Right ventricle myocardium inferior (tissue), 1 donor: Measurements from ENCODE around the gene DAPK1. TPM values are rescaled to one million over a fixed set of nuclear protein-coding genes. Genes with fewer than 3 reads are reported as not detected.
"Not testable (repeated sequence)": the region's sequence is repeated elsewhere in the genome, so short reads cannot be mapped to it uniquely, and the experiment has no call there.

Experiments
- ATAC-seq: fragments of 200-7000 bp; cut with Tn5 transposase; one replicate; pipeline ENCODE4 v1.9.1; 2020; ENCODE audit warnings: mild to moderate bottlenecking, moderate library complexity
- DNase-seq: peaks from one replicate; pipeline ENCODE4 v3.0.0; 2021; ENCODE audit errors: missing footprints
- intact Hi-C: fragments of 100-400 bp; cut with DNase I; formaldehyde crosslinking; loops from one replicate; pipeline ENCODE4 v1.11.0; 2022
- total RNA-seq: library from RNA; stranded (reverse); fragmentation: NEBNext Ultra II Directional; extraction: Animal tissue kit (Norgen Biotek cat#: 25700); gene quantifications from one replicate; pipeline ENCODE4 v1.2.1, GENCODE V29; 2021
- donor health status: DM: no; HTN: yes; CAD: no; lungs with severe emphysema.

The DAPK1 gene
- total RNA-seq, 1 donor from 2014 or later = 6.3 TPM

DNA sequence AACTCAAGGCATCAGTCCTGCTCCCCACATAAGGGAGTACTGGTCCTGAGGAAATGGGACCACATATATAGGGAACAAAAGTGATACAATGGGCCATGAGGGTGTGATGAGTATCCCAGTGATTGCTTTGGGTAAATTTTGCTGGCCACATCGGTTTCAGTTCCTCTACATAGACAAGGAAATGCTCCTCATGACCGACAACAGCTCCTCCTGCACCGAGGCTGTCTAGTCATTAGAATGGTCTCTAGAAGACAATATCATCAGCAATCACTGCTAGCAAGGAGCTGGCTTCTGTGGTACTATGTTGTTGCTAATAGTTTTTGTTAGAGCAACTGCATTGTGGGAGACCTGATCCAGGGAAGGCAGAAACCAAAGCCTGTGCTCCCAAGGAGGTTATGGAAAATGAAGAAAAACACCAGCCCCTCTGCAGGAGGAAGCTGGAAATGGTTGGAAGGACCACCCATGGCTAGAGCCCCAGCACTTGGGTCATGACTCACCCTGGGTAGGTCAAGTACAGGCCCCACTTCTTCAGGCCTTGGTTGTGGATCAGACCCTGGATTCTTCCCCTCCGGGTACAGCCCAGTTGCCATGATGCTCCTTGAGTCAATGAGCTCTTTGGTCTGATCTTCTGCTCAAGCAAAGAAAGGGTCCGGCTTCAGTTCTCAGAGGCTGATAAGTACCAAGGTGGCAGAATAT is 224.9 kb downstream of the DAPK1 start:
- ATAC-seq (no peak), DNase-seq (no peak)
- intact Hi-C loops = no loop called here

DNA sequence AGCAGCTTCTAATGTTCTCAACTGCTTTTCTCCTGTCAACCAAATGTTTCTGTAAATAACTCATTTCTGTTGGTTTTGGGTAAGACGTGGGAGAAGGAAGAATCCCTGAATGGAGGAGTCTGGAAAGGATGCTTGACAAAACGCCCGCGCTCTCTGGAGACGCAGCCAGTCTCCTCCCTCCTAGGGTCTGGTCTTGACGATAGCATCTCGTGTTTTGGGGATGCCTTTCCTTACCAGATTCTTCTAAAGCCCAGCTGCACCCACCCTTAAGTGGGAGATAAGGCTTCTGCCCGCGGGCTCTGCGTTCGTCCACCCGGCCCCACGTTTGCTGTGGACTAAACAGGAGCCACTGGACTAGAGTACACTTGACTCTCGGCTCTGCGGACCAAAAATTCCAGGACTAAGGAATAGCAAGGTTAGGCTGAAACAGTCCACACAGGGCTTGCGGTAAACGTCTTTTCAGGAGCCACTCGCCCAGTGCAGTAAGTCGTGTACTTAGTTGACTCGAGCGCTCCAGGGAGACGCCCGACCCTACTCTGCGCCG is 227.8 kb downstream of the DAPK1 start:
- DNase-seq = no peak
- intact Hi-C loops = loop anchor here (5.0 kb wide), 1 partner anchor 43 kb away; no protein-coding TSS in a partner anchor
- peak; percentile 16 for ATAC-seq

DNA sequence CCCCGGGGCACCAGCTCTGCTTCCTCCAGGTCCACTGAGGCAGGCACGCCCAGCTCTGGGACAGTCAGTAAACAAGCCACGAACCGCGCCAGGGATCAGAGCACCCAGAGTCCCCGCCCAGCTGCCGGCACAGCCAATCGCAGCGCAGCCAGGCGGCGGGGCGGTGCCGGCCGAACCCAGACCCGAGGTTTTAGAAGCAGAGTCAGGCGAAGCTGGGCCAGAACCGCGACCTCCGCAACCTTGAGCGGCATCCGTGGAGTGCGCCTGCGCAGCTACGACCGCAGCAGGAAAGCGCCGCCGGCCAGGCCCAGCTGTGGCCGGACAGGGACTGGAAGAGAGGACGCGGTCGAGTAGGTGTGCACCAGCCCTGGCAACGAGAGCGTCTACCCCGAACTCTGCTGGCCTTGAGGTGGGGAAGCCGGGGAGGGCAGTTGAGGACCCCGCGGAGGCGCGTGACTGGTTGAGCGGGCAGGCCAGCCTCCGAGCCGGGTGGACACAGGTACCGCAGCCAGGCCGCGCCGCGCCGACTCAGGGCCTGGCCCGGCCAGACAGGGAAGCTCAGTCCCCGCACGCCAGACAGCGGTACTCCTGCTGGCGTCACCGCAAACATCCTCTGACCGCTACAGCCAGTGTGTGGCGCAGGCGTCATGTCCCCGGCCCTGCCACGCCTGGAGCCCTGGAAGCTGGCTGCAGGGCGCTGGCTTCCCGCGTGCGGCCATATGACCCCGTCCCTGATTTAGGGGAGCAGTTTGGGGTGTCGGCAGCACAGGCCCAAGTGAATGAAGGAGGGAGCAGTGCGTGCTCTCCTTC is 228.4 kb downstream of the DAPK1 start, which contains the start of gene CTSL:
Gene CTSL (plus strand): TSS at position 220 of the 810 bp plus-strand sequence. CDS start 1,485 bp downstream, outside the sequence.
- intact Hi-C loops = loop anchor here (5.0 kb wide), 1 partner anchor 44 kb away; no protein-coding TSS in a partner anchor
- ATAC-seq (peak; percentile 98), DNase-seq (peak; percentile 96)

DNA sequence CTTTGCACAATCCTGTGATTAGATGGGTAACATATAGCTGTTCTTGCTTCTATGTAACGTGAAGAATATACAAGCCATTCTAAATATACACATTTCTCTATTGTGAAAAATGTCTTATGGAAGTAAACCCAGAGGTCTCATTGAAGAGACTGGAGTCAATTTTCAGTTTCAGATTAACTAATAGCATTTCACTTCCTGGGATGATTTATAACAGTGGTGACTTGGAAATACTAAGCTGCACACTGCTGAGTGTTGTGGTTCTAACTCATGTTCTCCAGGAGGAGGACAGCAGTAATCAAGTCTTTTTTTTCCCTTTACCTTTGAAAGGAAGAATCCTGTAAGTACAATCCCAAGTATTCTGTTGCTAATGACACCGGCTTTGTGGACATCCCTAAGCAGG is 231.6 kb downstream of the DAPK1 start:
- no peak for ATAC-seq
- intact Hi-C loops = loop anchor here (5.0 kb wide), 1 partner anchor 47 kb away; no protein-coding TSS in a partner anchor
- DNase-seq = no peak

DNA sequence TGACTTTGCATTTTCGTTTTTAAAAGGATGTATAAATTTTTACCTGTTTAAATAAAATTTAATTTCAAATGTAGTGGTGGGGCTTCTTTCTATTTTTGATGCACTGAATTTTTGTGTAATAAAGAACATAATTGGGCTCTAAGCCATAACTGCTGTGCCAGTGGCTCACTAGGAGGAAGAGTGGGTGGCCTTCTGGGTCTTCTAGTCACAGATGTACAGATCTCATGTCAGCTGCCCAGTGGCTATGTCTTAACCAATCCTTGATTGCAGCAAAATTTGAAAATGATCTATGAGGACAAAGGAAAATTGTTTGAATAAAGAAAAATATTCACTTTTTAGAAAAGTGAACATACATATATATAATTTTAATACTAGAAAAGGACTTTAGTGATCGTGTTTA is 233.7 kb downstream of the DAPK1 start:
- intact Hi-C loops = no loop called here
- ATAC-seq (no peak), DNase-seq (no peak)

DNA sequence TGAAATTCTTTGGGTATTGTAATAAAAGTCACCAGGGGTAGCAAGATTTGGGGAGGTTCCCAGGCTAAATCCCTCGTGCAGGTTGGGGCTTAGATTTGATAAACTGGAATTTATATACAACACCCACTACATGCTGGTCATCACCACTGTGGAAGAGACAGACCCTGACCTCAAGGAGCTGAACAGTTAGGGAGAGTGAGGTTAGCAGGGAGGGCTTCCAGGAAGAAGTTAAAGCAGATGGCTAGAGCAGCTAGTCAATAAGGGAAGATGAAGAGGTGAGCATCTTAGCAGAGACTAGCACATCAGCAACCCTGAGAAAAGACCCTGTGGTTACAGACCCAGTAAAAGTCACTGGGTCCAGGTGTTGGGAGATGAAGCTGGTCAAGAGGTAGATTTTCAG is 234.7 kb downstream of the DAPK1 start:
- intact Hi-C loops = no loop called here
- ATAC-seq (peak; percentile 20), DNase-seq (no peak)

DNA sequence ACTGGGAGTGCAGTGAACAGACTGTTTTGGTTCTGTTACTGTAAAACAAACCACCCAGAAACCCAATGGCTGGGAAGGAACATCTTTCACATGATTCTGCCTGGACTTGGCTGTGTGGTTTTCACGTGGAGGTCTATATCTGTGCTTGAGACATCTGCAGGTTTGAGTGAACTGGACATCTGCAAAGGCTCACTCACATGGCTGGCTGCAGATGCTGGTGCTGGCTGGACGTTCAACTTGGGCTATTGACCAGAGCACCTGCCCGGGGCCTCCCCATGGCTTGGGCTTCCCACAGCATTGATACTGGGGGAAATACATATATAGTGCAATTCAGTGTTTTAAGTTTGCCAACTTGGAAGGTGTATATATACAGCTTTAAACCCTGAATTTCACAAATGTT is 235.1 kb downstream of the DAPK1 start:
- DNase-seq = no peak
- intact Hi-C loops = no loop called here
- no peak for ATAC-seq

DNA sequence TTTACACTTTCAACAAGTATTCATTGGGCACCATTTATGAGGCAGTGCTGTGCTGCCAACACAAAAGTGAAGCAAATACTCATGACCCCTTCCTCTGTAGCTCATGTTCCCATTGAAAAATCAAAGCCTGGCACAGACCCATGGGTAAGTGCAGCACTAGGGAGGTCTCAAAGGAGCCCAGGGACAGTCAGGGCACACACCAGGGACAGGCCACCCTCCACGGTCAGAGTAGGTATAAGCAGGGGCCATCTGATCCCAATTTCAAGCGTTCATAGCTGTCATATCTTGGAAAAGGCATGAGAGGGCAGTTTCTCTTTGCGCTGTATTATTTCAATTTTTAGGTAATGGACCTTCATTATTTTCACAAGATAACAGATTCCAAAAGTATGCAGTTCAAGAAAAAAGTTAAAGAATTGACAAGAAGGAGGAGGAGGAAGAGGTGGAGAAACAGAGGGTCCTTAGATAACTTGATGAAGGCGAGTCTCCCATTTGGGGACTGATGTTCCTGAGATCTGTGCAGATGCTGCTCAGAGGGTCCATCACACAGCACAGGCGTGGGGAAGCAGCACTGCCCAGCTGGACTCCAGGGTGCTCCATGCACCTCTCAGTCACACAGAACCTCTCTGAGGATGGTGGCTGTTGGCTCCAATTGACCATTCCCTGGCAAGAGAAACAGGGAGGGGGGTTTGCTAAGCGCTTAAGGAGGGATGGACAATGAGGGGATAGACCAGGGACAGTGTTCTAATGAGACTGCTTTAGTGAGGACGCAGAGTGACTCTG is 235.8 kb downstream of the DAPK1 start:
- intact Hi-C loops = no loop called here
- no peak for DNase-seq
- no peak for ATAC-seq

DNA sequence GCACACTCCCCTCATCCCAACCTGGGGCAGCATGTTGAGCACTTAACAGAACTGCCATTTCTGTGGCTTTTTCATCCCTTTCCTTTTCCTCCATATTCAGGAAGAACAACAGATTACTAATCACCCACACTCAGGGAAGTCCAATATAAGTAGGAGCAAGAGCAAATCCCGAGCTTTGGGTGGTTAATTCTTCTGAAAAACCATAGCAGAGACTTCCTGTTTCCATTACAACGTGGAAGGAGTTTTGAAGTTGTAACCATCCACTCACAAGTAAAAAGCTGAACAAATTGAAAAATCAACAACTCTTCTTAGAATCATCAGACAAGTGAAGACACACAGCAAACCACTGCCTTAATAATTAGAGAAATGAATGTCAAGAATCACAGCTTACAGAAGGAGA is 236.4 kb downstream of the DAPK1 start:
- ATAC-seq (no peak), DNase-seq (no peak)
- intact Hi-C loops = no loop called here

DNA sequence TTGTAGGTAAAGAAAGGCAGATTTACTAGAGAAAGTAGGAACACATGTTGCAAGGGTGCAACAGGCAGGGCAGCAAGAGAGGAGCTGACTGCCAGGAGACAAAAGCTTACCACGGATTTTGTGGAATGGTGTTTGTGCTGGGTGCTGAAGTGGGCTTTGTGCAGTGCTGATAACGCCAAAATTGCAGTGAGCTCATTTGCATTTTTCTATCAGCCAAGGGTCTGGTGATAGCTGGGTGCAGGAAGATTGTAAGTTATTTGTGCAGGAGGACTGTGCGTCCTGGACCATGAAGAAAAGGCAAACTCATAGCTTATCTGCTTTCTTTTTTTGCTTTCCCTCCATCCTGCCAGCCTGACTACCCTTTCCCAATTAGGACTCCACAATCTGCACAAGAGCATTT is 241.9 kb downstream of the DAPK1 start:
- DNase-seq (no peak), ATAC-seq (no peak)
- intact Hi-C loops = no loop called here

DNA sequence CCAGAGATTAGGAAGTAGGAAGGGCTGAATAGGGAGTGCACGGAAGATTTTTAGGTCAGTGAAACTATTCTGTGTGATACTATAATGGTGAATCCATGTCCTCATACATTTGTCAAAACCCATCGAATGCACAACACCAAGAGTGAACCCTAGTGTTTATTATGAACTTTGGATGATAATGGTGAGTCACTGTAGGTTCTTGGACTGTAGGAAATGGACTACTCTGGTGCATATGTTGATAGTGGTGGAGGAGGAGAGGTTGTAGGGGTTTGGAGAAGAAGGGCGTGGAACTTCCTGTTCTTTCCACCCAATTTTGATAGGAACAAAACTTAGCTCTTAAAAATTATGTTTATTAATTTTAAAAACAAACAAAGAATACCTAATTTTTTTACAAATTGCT is 242.5 kb downstream of the DAPK1 start:
- intact Hi-C loops = no loop called here
- ATAC-seq (no peak), DNase-seq (no peak)

DNA sequence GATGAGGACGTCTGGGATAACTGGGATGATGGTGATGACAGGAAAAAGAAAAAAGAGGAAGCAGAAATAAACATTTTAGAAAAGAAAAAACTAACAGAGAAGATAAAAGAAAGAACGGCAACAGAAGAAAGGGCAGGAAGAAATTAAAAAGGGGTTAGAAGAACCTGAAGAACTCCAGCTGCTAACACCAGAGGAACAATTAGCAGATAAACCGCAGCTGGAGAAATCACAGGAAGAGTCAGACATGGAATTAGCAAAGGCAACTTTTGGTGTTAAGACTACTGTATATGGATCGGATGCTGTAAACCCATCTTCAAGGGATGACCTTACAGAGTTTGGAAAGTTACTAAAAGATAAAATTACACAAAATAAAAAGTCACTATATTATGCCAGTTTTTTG is 243.7 kb downstream of the DAPK1 start:
- DNase-seq (no peak), ATAC-seq (no peak)
- intact Hi-C loops = no loop called here

DNA sequence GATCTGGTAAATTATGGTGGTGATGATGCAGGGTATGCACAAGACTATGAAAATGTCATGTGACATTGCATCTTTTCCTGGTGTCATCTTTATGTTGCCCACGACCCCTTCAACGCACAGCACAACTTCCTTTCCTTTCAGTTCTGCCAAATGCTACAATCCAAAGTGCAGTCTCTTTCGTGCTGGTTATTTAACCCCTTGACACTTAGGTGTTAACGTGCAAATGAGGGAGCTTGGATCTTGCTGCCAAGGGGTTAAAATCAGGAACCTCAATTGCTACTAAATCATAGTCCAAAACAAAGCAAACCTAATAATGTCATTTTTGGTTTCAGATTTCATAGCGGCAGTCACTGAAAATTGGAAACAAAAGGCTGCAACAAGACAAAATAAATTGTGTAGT is 244.2 kb downstream of the DAPK1 start:
- DNase-seq = no peak
- no peak for ATAC-seq
- intact Hi-C loops = no loop called here

DNA sequence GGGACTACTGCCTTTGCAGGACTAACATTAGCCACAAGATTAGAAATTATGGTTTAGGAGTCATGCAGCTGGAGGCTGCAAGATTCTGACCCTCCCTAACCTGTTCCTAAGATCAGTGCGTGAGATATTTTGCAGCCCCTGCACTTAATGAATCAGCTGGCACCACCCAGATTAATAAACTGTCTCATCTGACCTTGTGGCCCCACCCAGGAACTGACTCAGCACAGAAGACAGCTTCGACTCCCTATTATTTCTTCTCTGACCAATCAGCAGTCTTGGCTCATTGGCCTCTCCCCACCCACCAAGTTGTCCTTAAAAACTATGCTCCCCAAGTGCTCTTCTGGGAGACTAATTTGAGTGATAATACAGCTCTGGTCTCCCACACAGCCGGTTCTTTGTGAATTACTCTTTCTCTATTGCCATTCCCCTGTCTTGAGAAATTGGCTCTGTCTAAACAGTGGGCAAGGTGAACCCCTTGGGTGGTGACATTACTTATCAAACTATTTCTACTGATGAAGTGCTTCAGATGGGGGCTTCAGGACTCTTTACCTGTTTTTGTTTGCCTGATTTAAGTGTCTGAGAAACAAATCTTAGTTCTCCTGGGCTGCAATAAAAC is 245.3 kb downstream of the DAPK1 start:
- intact Hi-C loops = no loop called here
- DNase-seq (no peak), ATAC-seq (no peak)

DNA sequence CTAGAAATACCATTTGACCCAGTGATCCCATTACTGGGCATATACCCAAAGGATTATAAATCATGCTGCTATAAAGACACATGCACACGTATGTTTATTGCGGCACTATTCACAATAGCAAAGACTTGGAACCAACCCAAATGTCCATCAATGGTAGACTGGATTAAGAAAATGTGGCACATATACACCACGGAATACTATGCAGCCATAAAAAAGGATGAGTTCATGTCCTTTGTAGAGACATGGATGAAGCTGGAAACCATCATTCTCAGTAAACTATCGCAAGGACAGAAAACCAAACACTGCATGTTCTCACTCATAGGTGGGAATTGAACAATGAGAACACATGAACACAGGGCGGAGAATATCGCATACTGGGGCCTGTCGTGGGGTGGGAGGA is 246.6 kb downstream of the DAPK1 start:
- not testable (repeated sequence) for ATAC-seq

DNA sequence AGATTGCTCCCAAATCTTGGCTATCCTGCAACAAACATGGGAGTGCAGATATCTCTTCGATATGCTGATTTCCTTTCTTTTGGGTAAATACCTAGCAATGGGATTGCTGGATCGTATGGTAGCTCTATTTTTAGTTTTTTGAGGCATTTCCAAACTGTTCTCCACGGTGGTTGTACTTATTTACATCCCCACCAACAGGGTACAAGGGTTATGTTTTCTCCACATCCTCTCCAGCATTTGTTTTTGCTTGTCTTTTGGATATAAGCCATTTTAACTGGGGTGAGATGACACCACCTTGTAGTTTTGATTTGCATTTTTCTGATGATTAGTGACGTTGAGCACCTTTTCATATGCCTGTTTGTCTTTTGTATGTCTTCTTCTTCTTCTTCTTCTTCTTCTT is 248.5 kb downstream of the DAPK1 start:
- ATAC-seq = no peak
- no peak for DNase-seq
- intact Hi-C loops = no loop called here

More for the DNA sequence above, 246.6 kb downstream of the DAPK1 start:
- intact Hi-C loops, DNase-seq: not testable (repeated sequence)

DNA sequence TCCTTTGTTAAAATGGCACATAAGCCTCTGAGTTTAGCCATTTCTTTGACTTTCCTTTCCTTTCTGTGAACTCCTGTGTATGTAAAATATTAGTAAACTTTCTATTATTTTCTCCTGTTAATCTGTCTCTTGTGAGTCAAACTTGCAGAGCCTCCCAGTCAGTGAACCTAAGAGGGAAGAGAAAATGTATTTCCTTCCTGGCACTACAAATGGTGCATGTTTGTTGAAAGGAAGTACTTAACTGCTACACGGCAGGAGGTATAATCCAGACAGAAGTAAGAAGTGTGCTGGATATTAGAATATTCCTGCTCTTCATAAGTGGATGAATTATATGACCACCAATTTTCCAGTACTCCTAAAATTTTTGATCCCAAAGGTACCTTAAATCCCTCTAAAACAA is 251.2 kb downstream of the DAPK1 start:
- ATAC-seq = no peak

DNA sequence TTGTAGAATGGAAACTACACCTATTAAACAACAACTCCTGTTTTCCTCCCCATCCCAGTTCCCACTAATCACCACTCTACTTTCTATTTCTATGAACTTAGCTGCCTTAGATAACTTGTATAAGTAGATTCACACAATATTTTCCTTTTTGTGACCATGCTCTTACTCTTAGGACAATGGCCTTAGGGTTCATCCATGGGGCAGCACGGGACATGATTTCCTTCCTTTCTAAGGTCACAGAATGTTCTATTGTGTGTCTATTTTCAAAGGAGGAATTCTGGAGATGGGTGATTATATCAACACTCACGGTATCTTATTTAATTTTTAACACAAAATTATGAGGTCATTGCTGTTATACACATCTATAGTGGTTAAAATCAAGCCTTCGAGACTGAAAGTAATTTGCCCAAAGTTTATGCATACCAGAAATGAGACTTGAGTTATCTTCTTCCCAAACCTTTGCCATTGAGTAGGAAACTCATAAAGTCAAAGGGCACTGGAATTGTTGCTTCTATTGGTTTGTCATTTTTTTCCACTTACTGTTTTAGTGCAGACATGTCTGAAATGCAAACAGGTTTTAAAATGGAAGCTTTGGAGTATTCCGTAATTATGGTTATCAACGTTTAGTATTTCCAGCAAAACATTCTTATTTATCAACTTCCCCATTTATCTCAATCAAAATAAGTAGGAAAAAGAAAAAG is 251.8 kb downstream of the DAPK1 start:
- intact Hi-C loops = no loop called here
- DNase-seq = no peak
- no peak for ATAC-seq

More for the DNA sequence above, 251.2 kb downstream of the DAPK1 start:
- intact Hi-C loops = no loop called here
- DNase-seq = no peak
